GM20431 (cell line): ENCODE data around the gene NDUFA11.

Experiments used
- in situ Hi-C: fragments of 300-500 bp; cut with MseI, MboI; formaldehyde crosslinking; loops from one replicate; pipeline ENCODE4 v1.15.0; 2020; ENCODE audit warnings: low sequenced_read_pairs; ENCODE audit not compliant: unreplicated experiment

Gene NDUFA11

DNA sequence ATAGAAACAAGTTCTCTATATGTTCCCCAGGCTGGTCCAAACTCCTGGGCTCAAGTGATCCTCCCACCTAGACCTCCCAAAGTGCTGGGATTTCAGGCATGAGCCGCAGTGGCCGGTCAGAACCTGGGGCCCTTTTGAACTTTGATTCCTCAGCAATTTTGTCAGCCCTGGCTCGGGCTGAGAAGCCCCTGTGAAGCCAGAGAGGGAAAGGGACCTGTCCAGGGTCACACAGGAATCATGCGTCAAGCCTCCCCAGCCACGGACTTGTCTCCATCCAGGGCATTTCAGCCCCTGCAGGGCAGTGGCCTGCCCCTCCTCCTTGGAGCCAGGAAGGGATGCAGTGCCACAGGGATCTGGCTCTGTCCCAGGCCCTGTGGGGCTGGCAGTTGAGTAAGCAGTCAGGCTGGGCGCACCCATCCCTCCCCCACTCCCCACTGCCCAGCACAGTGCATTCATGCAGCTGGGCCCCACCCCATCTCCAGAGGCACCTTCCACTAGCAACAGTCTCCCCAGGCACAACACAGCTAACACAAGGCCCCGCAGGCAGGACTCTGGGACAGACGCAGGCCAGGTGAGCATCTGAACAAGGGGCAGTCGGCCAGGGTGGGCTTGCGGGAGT, 10.3 kb upstream of the NDUFA11 start, which contains the start of gene CAPS:
Gene CAPS (plus strand): TSS at position 516 of the 619 bp plus-strand sequence. CDS start 153 bp downstream, outside the sequence.
- in situ Hi-C loops: no loop called here

DNA sequence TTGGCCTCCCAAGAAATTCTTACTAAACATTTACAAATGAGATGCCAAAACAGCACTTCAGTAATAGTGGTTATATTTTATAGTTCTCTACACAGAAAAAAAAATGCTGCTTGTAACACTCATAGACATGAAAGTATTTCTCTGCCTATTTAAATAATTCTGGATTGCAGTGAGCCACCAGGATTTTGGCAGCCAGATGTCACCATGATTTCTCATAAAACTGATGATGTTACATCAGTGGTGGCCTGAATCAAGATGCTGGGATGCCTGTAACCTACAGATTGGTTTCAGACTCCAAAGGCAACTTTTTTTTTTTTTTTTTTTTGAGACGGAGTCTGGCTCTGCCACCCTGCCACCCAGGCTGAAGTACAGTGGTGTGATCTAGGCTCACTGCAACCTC, 7.8 kb upstream of the NDUFA11 start:
- in situ Hi-C loops: no loop called here

DNA sequence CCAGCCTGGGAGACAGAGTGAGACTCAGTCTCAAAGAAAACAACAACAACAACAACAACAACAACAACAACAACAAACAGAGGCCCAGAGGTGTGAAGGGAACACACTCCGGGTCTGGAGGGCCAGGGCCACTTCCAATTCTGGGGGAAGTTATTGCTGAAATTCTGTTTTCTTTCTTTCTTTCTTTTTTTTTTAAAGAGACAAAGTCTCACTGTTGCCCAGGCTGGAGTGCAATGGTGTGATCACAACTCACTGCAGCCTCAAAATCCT, 7.0 kb upstream of the NDUFA11 start:
- in situ Hi-C loops: no loop called here

DNA sequence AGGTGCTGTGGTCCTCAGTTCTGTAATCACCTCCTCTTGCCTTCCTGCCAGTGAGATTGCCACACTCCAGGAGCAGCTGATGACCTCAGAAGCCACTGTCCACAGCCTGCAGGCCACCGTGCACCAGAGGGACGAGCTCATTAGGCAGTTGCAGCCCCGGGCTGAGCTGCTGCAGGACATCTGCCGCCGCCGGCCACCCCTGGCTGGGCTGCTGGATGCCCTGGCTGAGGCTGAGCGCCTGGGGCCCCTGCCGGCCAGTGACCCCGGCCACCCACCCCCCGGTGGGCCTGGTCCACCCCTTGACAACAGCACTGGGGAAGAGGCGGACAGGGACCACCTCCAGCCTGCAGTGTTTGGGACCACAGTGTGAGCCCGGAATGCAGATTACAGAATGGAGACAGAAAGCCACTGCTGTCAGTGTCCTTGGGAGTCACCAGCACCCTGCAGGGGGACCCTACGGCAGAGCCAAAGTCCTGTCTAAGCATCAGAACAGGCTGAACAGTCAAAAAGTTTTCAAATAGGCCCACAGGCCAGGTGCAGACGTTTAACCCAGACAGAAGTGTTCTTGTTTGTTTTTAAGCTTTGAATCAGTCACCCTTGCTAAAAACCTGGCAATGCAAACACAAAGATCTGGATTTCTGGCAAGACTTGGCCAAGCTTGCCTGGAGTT, 5.3 kb upstream of the NDUFA11 start:
- in situ Hi-C loops: no loop called here

DNA sequence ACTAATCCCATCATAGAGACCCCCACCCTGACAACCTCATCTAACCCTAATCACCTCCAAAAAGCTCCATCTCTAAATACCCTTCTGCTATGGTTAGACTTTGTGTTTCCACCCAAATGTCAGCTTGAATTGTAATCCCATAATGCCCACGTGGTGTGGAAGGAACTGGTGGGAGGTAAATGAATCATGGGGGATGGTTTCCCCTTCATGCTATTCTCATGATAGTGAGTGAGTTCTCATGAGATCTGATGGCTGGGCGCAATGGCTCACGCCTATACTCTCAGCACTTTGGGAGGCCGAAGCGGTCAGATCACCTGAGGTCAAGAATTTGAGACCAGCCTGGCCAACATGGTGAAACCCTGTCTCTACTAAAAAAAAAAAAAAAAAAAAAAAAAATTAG, 3.7 kb upstream of the NDUFA11 start:
- in situ Hi-C loops: no loop called here

DNA sequence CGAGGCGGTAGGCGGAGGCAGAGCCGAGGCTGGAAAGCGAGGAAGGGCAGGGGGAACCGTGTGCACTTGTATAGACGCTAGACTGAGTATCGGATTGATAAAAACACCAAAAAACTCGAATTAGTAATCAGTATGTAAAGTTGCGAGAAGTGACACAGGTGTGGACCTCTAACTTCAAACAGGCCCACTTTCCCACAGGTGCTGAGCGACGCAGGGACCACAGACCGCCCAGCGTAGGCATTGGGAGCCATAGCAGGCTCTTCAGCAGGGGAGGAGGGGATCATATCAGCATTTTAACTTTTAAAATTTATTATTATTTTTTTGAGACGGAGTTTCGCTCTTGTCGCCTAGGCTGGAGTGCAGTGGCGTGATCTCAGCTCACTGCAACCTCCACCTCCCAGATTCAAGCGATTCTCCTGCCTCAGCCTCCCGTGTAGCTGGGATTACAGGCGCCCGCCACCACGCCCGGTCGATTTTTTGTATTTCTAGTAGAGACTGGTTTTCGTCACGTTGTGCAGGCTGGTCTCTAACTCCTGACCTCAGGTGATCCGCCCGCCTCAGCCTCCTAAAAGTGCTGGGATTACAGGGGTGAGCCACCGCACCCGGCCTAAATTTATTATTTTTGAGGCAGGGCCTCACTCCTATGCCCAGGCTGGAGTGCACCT, 1.7 kb upstream of the NDUFA11 start:
- in situ Hi-C loops: no loop called here

DNA sequence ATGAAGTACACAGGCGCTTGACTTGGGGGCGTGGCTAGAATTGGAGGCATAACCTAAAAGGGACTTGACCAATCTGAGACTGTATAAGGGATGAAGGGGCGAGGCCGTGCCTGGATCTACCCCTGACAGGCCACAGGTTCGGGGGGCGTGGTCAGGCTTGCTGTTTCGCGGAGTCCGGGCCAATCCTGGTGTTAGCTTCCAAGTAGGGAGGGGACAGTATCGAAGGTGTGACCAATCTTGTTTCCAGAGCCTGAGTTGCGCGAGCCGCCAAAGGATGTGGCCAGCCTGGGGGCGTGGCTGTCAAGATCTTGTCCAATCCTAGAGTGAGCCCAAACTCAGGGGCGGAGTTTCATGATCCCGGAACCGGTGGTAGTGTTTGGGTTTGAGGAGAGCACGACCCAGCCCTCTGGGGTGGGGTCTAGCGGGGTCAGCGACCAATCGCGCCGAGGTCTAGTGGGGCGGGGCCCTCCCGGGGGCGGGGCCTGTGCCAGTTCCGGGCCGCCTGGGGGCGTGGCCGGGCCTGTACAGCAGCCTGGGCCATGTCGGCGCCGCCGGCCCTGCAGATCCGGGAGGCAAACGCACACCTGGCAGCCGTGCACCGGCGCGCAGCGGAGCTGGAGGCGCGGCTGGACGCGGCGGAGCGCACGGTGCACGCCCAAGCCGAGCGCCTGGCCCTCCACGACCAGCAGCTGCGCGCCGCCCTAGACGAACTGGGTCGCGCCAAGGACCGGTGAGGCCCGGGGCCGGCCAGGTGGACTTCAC, 943 bp upstream of the NDUFA11 start, which contains the start of gene VMAC:
Gene VMAC (plus strand): TSS at position 521 of the 762 bp plus-strand sequence. CDS start 19 bp downstream, at position 540.
- in situ Hi-C loops: no loop called here

DNA sequence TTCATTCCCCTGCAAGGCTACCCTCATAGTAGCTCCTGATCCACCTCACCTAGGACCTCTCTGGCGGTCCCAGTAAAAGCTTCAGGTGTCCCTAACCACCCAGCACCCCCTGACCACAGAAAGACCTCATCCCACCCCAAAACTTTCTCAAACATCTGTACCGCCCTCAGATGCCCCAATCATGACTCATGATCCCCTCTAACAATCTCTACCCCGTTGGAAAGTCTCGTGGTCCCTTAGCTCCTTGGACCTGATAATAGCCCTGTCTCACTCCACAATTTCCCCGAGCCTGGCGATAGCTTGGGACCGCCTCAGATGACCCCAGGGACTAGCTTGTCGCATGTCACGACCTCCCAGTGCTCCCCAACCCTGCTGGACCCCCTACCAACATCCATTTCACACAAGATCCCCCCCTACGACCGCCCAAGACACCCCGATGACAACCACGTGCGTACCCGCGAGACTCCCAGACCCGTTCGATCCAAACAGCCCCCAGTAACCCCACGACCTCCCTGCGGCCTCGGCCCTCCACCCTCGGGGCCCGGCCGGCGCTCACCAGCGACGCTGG, 450 bp downstream of the NDUFA11 start:
- in situ Hi-C loops: no loop called here

DNA sequence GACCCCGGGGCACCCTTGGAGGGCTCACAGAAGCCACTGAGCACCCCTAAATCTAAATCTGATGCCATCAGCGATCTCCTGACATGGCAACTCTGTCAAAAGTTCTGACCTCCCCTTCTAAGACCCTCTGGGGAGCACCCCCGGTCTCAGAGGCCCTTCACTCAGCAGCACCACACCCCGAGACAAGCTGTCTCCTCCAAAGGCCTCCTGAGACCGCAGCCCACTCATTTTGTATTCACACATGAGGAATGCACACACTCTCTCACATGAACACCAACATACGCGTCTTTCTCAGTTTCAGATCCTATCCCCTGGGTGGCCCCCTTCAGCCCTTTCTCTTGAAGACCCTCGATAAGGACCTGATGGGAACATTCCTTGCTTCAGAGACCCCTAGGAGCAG, 2.6 kb downstream of the NDUFA11 start:
- in situ Hi-C loops: no loop called here

DNA sequence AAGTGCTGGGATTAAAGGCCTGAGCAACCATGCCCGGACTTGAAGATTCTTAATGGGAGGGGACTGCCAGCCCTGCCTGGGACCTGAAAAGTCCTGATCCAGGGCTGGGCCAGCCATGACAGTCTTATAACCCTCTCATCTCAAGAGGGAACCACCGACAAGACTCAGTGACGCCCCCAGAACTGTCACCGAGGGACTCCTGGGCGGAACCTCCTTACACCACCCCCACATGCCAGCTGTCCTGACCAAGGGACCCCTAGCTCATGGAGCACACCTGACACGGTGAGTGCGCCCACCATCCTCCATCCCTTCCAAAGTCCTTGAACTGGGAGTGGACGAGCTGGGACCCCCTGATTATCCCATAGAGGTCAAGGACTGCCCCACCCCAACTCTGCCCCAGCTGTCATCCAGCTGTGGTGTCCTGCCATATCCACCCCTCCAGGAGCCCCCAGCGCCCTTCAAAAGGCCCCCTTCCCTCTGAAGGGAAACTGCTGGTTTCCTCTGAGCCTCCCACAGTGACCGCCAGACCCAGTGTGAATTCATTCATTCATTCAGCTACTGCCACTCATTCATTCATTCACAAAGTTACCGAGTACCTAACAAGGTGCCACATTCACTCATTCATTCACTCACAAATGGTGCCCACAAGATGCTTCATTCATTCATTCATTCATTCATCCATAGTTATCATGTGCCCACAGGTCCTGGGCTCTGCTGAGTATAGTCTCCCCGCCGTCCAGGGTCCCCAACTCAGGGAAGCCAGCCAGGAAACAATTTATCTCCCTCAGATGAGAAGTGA, 3.7 kb downstream of the NDUFA11 start:
- in situ Hi-C loops: no loop called here

DNA sequence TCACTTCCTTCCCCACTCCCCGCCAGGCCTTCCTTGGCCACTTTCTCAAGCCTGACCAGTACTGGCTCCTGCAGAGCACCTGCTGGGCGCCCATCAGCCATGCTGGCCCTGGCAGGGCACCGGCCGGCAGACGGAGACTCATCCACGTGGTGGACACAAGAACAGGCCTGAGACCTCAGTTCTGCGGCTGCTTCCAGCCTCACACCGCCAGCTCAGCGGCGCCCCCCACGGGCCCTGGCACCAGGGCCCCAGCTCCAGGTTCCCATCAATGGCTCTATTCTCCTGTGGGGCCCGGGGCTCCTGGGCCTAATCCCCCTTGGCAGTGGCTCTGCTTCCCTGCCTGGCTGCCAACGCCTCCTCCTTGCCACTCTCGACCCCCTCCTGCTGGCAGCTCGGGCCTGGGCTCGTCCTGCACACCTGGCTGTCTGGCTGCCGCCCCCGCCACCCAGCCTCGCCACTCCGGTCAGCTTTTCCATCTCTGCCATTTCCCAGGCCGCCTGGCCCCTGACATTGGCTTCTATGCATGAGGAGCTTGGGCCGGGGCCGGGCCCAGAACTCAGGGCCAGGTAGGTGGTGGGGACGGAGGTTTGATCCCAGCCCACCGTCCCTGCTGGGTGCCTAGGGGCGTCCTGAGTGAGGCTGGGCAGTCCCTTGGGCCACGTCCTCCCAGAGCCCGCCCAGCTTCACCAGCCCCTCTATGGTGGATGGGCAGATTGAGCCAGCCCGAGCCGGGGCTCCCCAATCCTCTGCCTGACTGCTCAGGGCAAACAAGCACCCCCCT, 6.2 kb downstream of the NDUFA11 start:
- in situ Hi-C loops: no loop called here

DNA sequence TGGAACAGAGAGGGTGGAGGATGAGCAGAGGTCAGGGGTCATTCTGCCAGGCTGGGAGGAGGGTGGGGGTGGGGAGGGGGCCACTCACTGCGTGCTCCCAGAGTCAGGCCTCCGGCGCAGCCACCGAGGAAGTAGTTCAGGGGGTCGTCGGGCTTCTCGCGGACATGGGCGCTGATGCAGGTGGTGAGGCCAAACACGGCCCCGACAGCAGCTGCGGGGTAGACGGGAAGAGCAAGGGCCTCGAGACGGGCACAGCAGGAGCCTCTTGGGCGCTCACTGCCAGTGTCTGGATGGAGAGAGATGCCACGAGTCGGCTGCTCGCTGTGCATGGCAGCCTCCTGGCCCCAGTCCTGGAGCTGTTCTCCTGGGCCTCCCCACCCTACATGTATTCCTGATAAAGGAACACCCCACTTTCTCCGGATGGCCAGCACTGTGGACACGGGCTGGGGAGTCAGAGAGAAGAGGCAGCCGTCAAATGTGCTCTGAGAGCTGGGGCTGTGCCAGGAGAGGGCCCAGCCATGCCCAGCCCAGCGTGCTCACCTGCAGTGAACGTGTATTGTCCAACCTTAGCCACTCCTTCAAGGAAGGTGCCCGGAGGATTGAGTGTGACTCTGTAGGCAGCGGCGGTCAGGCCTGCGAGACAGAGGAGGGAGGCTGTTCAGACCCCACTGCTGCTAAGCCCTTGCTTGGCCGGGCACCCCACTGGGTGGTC, 7.1 kb downstream of the NDUFA11 start:
- in situ Hi-C loops: no loop called here

DNA sequence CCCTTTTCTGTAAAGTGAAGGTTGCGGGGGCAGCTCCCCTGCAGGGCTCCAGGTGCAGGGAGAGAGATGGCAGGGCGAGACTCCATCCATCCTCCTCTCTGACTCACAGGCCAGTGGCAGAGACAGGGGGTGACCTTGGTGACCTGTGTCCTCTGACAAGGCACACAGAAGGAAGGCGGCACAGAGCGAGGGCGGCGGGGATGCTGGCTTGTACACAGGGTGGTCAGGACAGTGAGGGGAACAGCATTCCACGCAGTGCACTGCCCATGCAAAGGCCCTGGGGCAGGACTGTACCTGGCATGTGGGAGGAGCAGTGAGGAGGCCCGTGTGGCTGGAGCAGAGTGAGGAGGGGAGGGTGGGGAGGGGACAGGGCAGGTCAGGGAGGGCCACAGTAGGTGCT, 7.7 kb downstream of the NDUFA11 start:
- in situ Hi-C loops: no loop called here

DNA sequence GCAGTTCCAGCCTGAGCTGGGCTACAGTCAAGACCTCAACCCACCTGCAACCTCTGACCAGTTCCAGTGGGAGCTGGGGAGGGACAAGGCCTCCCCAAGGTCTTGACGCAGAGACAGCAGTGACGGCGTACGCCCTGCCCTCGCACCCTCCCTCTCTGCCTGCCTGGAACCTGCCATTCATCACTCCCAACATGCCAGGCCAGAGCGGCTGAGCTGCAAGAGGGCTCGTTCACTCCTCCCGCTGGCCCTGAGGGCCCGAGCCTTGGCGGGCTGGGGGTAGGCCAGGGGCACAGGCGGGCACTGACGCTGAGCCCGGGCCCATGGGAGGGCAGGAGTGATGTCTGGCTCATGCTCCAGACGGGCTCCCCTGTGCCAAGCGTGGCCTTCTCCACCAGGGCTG, 8.2 kb downstream of the NDUFA11 start:
- in situ Hi-C loops: no loop called here

DNA sequence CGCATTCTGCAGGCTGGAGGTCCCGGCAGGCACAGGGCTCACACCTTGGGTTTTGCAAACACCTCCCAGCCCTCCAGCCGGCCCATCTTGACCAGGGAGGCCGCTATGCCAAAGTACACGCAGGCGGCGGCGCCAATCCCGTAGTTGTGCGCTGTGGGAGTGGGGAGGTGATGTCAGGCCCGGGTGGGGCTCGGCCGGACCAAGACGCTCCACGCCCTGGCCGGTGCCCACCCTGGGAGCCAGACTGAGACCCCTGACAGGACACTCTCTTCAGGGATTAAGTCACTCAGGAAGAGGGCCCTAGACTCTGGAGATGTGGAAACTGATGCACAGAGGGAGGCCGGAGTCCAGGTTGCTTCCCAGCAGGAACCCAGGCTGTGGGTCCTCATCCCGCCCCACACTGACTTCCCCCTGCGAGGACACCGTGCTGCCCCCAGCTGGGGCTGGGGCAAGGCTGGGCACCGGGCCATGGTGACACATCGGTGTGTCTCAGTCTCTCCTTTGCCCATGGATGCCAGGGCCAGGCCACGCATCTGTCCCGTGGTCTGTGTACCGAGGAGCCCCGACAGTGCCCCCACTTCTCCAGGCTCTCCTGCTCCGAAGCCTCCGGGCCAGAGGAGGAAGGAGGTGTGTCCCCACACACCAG, 8.8 kb downstream of the NDUFA11 start:
- in situ Hi-C loops: no loop called here

DNA sequence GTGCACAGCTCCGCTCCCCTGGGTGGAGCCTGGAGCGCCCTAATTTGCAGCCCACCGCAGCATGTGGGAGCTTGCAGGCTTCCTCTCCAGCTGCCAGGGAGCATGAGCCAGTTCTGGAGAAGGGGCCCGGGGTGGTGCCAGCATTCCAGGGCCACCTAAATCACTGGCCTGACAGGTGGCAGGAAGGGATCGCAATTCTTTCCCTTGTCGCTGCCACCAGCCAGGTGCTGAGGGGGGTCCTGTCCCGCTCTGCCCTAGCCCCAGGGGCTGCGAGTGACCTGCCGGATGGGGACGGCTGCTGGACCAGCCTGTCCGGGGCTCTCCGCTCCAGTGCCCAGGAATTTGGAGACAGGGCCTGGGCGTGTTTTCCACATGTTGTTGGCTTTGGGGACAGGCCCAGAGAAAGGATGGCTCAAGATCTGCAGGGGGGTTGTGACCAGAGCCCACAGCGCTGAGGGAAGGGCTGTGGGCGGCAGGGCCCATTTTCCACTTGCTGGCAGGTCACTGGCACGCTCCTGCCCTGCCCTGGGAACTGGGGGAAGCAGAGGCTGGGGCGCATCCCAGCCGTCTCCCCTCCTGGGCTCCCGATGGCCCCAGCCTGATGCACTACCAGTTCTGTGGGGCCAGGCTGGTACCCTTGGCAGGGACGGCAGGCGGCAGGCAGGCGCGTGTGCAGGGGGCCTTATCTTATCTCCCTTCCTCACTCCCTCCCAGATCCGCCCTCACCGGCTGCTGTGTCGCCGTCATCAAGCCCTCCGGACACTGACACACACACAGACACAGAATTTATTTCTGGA, 9.5 kb downstream of the NDUFA11 start:
- in situ Hi-C loops: no loop called here

DNA sequence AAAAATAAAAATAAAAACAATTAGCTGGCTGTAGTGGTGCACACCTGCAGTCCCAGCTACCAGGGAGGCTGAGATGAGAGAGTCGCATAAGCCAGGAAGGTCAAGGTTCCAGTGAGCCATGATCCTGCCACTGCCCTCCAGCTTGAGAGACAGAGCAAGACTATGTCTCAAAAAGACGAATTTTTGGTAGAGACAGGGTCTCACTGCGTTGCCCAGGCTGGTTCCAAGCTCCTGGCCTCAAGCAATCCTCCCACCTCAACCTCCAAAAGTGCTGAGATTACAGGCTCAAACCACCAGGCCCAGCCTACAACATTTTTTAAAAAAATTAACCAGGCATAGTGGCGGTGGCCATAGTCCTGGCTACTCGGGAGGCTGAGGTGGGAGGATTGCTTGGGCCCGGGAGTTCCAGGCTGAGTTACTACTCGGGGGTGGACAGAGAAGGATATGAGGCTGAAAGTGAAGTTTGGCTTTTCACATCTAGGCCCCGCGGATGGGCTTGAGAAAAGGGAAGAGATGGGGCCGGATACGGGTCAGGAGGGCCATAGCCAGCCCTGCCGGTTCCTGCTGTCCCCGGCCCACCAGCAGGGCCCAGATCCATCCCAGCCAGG, 10.2 kb downstream of the NDUFA11 start:
- in situ Hi-C loops: no loop called here
